ENCODE data around the gene NOC2L. TPM values are rescaled to one million over a fixed set of nuclear protein-coding genes. Genes with fewer than 3 reads are reported as not detected.

Gene NOC2L
- total and polyA plus RNA-seq, 9 of the 15 experiments (the other 6 are each of a cell fraction or from before 2014, with no cell fraction given) = 4.0 to 410 (median 200) TPM

GRCh38 chr1:958823-959730, at the start of gene NOC2L (continued):
- no peak for TF ChIP-seq IRF2 (CRISPR knock-in tag; IDR thresholded peaks at IDR 0.05)
- no peak for TF ChIP-seq ZNF232 (CRISPR knock-in tag; IDR thresholded peaks at IDR 0.05)
- TF ChIP-seq POU5F1 (IDR thresholded peaks at IDR 0.05; ENCODE audit: borderline replicate concordance, low read depth, low read length, partially characterized antibody) = no peak
- no peak for TF ChIP-seq ZNF316 (IDR thresholded peaks at IDR 0.05)
- TF ChIP-seq ATF2 (CRISPR knock-in tag; IDR thresholded peaks at IDR 0.05) = no peak
- TF ChIP-seq ZNF354B (CRISPR knock-in tag; IDR thresholded peaks at IDR 0.05) = no peak
- no peak for TF ChIP-seq GATA2 (CRISPR knock-in tag; IDR thresholded peaks at IDR 0.05)
- no peak for TF ChIP-seq GABPB2 (CRISPR knock-in tag; conservative IDR thresholded peaks at IDR 0.05)
- no peak for TF ChIP-seq PBX2 (CRISPR knock-in tag; IDR thresholded peaks at IDR 0.05; ENCODE audit: low read depth)
- no peak for TF ChIP-seq PBX2 (tag; conservative IDR thresholded peaks at IDR 0.05; ENCODE audit: low read depth)
- no peak for TF ChIP-seq MAFF (IDR thresholded peaks at IDR 0.05; ENCODE audit: low read length)
- TF ChIP-seq XRCC5 (IDR thresholded peaks at IDR 0.05; ENCODE audit: low read depth, low read length) = 0 out of 2 replicates have a peak, but pooled peaks have one; percentile 32
- TF ChIP-seq BRF2 (IDR thresholded peaks at IDR 0.05; ENCODE audit: borderline replicate concordance, insufficient read depth, insufficient read length) = no peak
- TF ChIP-seq NR3C1 (CRISPR knock-in tag; IDR thresholded peaks at IDR 0.05) = no peak
- TF ChIP-seq MITF (IDR thresholded peaks at IDR 0.05) = no peak
- no peak for TF ChIP-seq BCLAF1 (IDR thresholded peaks at IDR 0.05; ENCODE audit: borderline replicate concordance in 1 of 2, control insufficient read depth in 1 of 2, low read depth in 2 of 2, low read length in 1 of 2)
- TF ChIP-seq CBX3 (IDR thresholded peaks at IDR 0.05; ENCODE audit: borderline replicate concordance in 1 of 2, low read length in 2 of 2) = no peak
